ENCODE measurements around the gene EEPD1. TPM values are rescaled to one million over a fixed set of nuclear protein-coding genes. Genes with fewer than 3 reads are reported as not detected.

Gene EEPD1
- total and polyA plus RNA-seq, 8 donors: 14.0 to 134 (median 19.4) TPM

DNA sequence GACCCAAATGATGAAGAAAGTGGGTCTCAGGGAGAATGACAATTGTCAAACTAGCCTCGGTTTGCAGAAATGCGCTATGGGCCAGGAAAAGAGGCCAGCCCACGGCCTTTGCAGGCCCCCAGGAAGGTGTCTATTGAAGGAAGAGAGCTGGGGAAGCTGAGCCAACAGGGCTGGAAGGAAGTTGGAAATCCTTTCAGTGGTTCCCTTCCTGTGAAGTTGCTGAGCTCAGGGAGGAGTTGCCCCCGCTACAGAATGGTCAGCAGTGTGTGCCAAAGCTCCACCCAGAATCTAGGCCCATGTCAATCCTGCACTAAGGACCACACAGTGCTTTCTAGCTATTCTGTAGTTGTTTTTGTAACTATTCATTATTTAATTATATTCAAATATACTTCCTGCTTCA is 145.1 kb downstream of the EEPD1 start:
- Histone ChIP-seq H3K27me3 (no peaks in the 10 kb centered on the region), H3K4me3 (no peak overlapping the region), H3K9me3 (no peaks in the 10 kb centered on the region), H3K36me3 (peaks cover 0 to 40% (median 33%) of the 10 kb centered on the region in 4 donors), H3K4me1 (peaks cover 9 to 31% (median 21%) of the 10 kb centered on the region in 4 donors), H3K27ac (no peak overlapping the region)
- no peak for DNase-seq
- TF ChIP-seq, protein P1, sequence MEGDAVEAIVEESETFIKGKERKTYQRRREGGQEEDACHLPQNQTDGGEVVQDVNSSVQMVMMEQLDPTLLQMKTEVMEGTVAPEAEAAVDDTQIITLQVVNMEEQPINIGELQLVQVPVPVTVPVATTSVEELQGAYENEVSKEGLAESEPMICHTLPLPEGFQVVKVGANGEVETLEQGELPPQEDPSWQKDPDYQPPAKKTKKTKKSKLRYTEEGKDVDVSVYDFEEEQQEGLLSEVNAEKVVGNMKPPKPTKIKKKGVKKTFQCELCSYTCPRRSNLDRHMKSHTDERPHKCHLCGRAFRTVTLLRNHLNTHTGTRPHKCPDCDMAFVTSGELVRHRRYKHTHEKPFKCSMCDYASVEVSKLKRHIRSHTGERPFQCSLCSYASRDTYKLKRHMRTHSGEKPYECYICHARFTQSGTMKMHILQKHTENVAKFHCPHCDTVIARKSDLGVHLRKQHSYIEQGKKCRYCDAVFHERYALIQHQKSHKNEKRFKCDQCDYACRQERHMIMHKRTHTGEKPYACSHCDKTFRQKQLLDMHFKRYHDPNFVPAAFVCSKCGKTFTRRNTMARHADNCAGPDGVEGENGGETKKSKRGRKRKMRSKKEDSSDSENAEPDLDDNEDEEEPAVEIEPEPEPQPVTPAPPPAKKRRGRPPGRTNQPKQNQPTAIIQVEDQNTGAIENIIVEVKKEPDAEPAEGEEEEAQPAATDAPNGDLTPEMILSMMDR (IDR thresholded peaks at IDR 0.05): no peak
- TF ChIP-seq POLR2A (IDR thresholded peaks at IDR 0.05) (no peak), POLR2AphosphoS5 (IDR thresholded peaks at IDR 0.05) (no peak), EP300 (IDR thresholded peaks at IDR 0.05) (no peak)
- intact Hi-C loops (cut with DNase I; ENCODE audit: low total_unique reads): loop anchor here (10.0 kb wide), 1 partner anchor 143 kb away; the partner anchor contains the start of gene EEPD1
- 74 to 92% (median 82%) methylated on average over 4 of the region's 4 CpGs for WGBS, 5 donors

DNA sequence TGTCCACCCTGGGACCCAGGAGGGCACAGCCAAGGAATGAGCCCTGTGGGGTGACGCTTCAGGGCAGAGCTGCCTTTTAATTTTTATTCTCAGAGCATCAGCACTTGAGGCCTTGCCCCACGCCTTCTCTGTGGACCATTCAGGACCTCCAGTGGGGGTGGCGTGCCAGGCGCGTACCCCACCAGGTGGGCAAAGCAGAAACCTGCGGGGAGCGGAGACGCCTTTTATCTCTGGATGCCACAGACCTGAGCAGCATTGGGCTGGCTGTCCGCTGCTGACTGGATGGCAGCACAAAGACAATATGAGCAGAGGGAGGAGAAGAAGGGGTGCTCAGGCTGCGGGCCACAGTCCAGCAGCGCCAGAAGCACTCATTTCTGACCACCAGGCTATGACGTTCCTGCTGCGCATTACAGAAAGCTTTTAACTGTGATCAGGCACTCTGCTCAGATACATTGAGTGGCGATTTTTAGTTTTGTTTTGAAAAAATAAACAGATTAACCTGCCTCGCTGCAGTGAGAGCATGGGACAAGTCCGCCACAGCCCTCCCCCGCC is 146.2 kb downstream of the EEPD1 start:
- intact Hi-C loops (cut with DNase I; ENCODE audit: low total_unique reads): loop anchor here (10.0 kb wide), 1 partner anchor 144 kb away; the partner anchor contains the start of gene EEPD1
- 90 to 96% (median 91%) methylated on average over 17 of the region's 17 CpGs for WGBS, 5 donors
- Histone ChIP-seq H3K27me3 (no peaks in the 10 kb centered on the region), H3K9me3 (no peaks in the 10 kb centered on the region), H3K27ac (no peak overlapping the region), H3K36me3 (peaks cover 0 to 40% (median 33%) of the 10 kb centered on the region in 4 donors), H3K4me1 (peaks cover 21 to 43% (median 33%) of the 10 kb centered on the region in 4 donors), H3K4me3 (no peak overlapping the region)
- no peak for DNase-seq
- TF ChIP-seq POLR2AphosphoS5 (IDR thresholded peaks at IDR 0.05): no peak
- TF ChIP-seq POLR2A (IDR thresholded peaks at IDR 0.05): no peak
- TF ChIP-seq, protein P1 (IDR thresholded peaks at IDR 0.05): no peak
- no peak for TF ChIP-seq EP300 (IDR thresholded peaks at IDR 0.05)

DNA sequence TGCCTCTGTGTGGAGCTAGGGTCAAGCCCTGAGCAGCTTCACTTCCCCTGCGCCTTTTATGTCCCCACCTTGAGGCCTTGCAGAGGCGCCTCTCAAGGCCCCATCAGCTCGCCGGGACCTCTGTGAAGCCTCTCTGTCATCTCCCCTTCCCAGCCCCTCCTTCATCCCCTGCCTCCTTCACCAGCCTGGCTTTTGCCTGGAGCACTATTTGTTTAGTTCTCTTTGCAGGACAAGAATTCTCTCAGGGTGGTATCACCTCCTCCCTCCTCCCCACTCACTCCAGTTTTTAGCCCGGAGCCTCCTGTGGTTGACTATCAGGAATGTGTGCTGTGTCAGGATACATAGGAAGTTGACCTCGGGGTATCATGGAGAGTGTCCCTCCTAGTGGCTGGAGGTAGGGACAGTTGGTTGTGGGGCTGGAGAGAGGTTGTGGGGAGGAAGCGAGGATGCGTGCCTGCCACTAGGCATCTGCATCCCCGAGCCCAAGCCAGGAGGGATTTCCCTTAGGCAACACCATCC is 146.8 kb downstream of the EEPD1 start:
- 81 to 91% (median 87%) methylated on average over 9 of the region's 9 CpGs for WGBS, 5 donors
- TF ChIP-seq, protein P1 (IDR thresholded peaks at IDR 0.05): no peak
- no peak for TF ChIP-seq POLR2A (IDR thresholded peaks at IDR 0.05)
- TF ChIP-seq EP300 (IDR thresholded peaks at IDR 0.05): no peak
- no peak for TF ChIP-seq POLR2AphosphoS5 (IDR thresholded peaks at IDR 0.05)
- Histone ChIP-seq H3K27ac (peak overlapping the region in 1 of 5 donors; percentile 41), H3K36me3 (peaks cover 0 to 40% (median 33%) of the 10 kb centered on the region in 4 donors), H3K4me3 (no peak overlapping the region), H3K9me3 (no peaks in the 10 kb centered on the region), H3K27me3 (no peaks in the 10 kb centered on the region), H3K4me1 (peaks cover 24 to 49% (median 37%) of the 10 kb centered on the region in 4 donors)
- intact Hi-C loops (cut with DNase I; ENCODE audit: low total_unique reads): loop anchor here (10.0 kb wide), 1 partner anchor 145 kb away; the partner anchor contains the start of gene EEPD1
- no peak for DNase-seq

DNA sequence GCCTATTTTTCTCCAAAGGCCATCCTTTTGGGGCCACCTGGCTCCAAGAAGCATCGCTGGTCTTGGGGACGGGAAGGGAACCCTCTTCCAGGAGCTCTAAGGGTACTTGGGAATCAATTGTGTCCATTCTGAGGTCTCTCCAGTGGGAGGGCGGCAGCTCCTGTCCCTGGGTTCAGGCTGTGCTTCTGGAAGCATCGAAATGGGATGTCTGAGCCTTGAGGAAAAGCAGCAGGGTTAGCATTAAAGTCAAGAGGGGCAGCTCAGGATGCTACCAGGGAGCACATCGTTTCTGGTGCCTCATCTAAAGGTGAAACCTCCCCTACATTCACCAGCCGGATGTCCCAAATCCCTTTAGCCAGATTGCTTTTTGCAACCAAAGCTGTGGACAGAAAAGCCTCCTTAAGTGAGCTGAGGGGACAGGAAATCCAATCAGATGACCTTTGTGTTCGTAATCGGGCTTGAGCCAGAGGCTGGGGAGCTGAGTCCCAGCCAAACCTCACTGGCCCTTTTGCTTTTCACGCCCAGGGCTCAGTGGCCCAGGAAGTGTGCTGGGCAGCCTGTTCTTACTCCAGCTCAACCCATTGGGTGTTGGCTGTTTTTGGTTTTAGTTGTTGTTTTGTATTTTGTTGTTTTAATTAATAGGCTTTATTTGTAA is 147.8 kb downstream of the EEPD1 start:
- WGBS, 5 donors: 52 to 63% (median 59%) methylated on average over 5 to 9 of the region's 9 CpGs
- Histone ChIP-seq H3K27me3 (no peaks in the 10 kb centered on the region), H3K4me1 (peaks cover 24 to 51% (median 37%) of the 10 kb centered on the region in 4 donors), H3K27ac (peak overlapping the region in 3 of 5 donors; percentile 18 to 41 (median 28)), H3K4me3 (no peak overlapping the region), H3K36me3 (peaks cover 0 to 40% (median 33%) of the 10 kb centered on the region in 4 donors), H3K9me3 (no peaks in the 10 kb centered on the region)
- intact Hi-C loops (cut with DNase I; ENCODE audit: low total_unique reads): no loop called here
- TF ChIP-seq, protein P1 (IDR thresholded peaks at IDR 0.05): no peak
- no peak for TF ChIP-seq POLR2AphosphoS5 (IDR thresholded peaks at IDR 0.05)
- TF ChIP-seq EP300 (IDR thresholded peaks at IDR 0.05): no peak
- TF ChIP-seq POLR2A (IDR thresholded peaks at IDR 0.05): no peak
- peak in 1 of 2 donors; percentile 57 for DNase-seq
